ENCODE results near the gene KRTAP10-1. TPM values are rescaled to one million over a fixed set of nuclear protein-coding genes. Genes with fewer than 3 reads are reported as not detected.
A peak's percentile ranks its signal among the peaks of the same experiment; 100 is the strongest.

KRTAP10-1 gene
- total and polyA plus RNA-seq, 2 of the 13 experiments (the other 11 are each of a cell fraction or from before 2014, with no cell fraction given), result not detected

GRCh38 chr21:44574457-44575306 is 34.7 kb upstream of the KRTAP10-1 start:
- WGBS (ENCODE audit: low lambda C conversion rate), result 4% methylated on average over 13 of the region's 21 CpGs
- ATAC-seq (peak; percentile 94), DNase-seq (ENCODE audit: low spot score) (peak; percentile 86), FAIRE-seq (peak; percentile 49)
- no peaks in the 10 kb centered on the region for H3K36me3 ChIP-seq (replicated peaks in 1 of 2; ENCODE audit: control insufficient read depth in 1 of 2, insufficient read depth in 2 of 2, low read length in 2 of 2)
- peaks cover 14% of the 10 kb centered on the region for H3K9me3 ChIP-seq (ENCODE audit: low read length)
- intact Hi-C loops (cut with micrococcal nuclease; ENCODE audit: unreplicated experiment), result no loop called here
- peak overlapping the region; percentile 32 for H3K27ac ChIP-seq (ENCODE audit: extremely low read length, insufficient read depth, low read length)
- in situ Hi-C loops (cut with HindIII; ENCODE audit: extremely low pct_ligation_motif_present, low pct_unique_long_range_greater_than_20kb), result no loop called here
- H2AFZ ChIP-seq (ENCODE audit: low read length), result no peak overlapping the region
- no peak overlapping the region for H3K9ac ChIP-seq (ENCODE audit: insufficient read depth, low read depth, low read length)
- H3K4me3 ChIP-seq (replicated peaks in 1 of 3; ENCODE audit: insufficient read depth in 1 of 3, low read depth in 2 of 3, low read length in 3 of 3), result peak overlapping the region; percentile 9 to 59 (median 21); a peak in 1 of 6 replicates
- no peaks in the 10 kb centered on the region for H3K79me2 ChIP-seq (ENCODE audit: insufficient read depth, low read length)
- ChIA-PET CTCF (ENCODE audit: low intra/inter-chr PET ratio, low total read pairs) (interaction anchor here (0.7 kb wide), 1 partner anchor 11 kb away, joined by 3 read pairs; no protein-coding TSS in a partner anchor), POLR2A (no interaction called here)
- BruUV-seq (replicated peaks), result no TSS peak
- H4K20me1 ChIP-seq (ENCODE audit: insufficient read depth, low read length), result no peaks in the 10 kb centered on the region
- no peaks in the 10 kb centered on the region for H3K27me3 ChIP-seq (ENCODE audit: control insufficient read depth in 1 of 2, insufficient read depth in 2 of 2, low read length in 2 of 2)
- peak overlapping the region; percentile 75 for H3K4me2 ChIP-seq (ENCODE audit: low read depth, low read length)
- peaks cover 32% of the 10 kb centered on the region for H3K4me1 ChIP-seq (ENCODE audit: insufficient read depth, low read length)
- TF ChIP-seq ZNF558 (CRISPR knock-in tag; IDR thresholded peaks at IDR 0.05; ENCODE audit: borderline replicate concordance), result no peak
- no peak for TF ChIP-seq ARHGAP35 (CRISPR knock-in tag; IDR thresholded peaks at IDR 0.05; ENCODE audit: borderline replicate concordance)
- no peak for TF ChIP-seq NFIC (IDR thresholded peaks at IDR 0.05; ENCODE audit: low read length)
- no peak for TF ChIP-seq SPEN (CRISPR knock-in tag; IDR thresholded peaks at IDR 0.05; ENCODE audit: low read depth)
- TF ChIP-seq SNAI1 (CRISPR knock-in tag; IDR thresholded peaks at IDR 0.05; ENCODE audit: borderline replicate concordance), result no peak
- TF ChIP-seq ZNF557 (CRISPR knock-in tag; IDR thresholded peaks at IDR 0.05), result 0 out of 2 replicates have a peak, but pooled peaks have one; percentile 29
- no peak for TF ChIP-seq AHDC1 (CRISPR knock-in tag; IDR thresholded peaks at IDR 0.05; ENCODE audit: borderline replicate concordance)
- no peak for TF ChIP-seq MATR3 (CRISPR knock-in tag; IDR thresholded peaks at IDR 0.05)
- no peak for TF ChIP-seq SMARCC2 (IDR thresholded peaks at IDR 0.05)
- TF ChIP-seq ARNTL (CRISPR knock-in tag; IDR thresholded peaks at IDR 0.05), result peak; percentile 48; the same call in 1 of the 2 replicates
- no peak for TF ChIP-seq ZNF775 (CRISPR knock-in tag; IDR thresholded peaks at IDR 0.05; ENCODE audit: borderline replicate concordance)
- no peak for TF ChIP-seq ZFAT (CRISPR knock-in tag; conservative IDR thresholded peaks at IDR 0.05)
- no peak for TF ChIP-seq POLR2G (IDR thresholded peaks at IDR 0.05; ENCODE audit: low read depth, low read length)
- no peak for TF ChIP-seq ZNF879 (CRISPR knock-in tag; IDR thresholded peaks at IDR 0.05)
- TF ChIP-seq HMG20B (CRISPR knock-in tag; conservative IDR thresholded peaks at IDR 0.05), result no peak
- no peak for TF ChIP-seq YY1 (IDR thresholded peaks at IDR 0.05; ENCODE audit: insufficient read depth, insufficient replicate concordance, low read depth, low read length)
- no peak for TF ChIP-seq MAZ (IDR thresholded peaks at IDR 0.05; ENCODE audit: borderline replicate concordance, low read depth, low read length)
- peak; percentile 73 for TF ChIP-seq MAZ (CRISPR knock-in tag; IDR thresholded peaks at IDR 0.05; ENCODE audit: low read depth)
- no peak for TF ChIP-seq FOXK2 (IDR thresholded peaks at IDR 0.05)
- no peak for TF ChIP-seq MED8 (CRISPR knock-in tag; IDR thresholded peaks at IDR 0.05; ENCODE audit: insufficient replicate concordance)

All from HepG2 (cell line).